Liver (tissue), 9 donors: ENCODE measurements around the gene PREP. TPM values are rescaled to one million over a fixed set of nuclear protein-coding genes. Genes with fewer than 3 reads are reported as not detected.

Experiments used
- DNase-seq: peaks from one replicate; pipeline ENCODE4 v3.0.0-alpha.2; 2017; ENCODE audit warnings: low spot score
- H3K27ac ChIP-seq, 2 donors: one replicate each; pipeline ENCODE4 v1.7.0; 2013; ENCODE audit warnings: inconsistent platforms in 2 of 2, low read length in 2 of 2, control low read depth in 1 of 2, low read depth in 1 of 2, mild to moderate bottlenecking in 1 of 2
- H3K27me3 ChIP-seq, 4 donors: one replicate each; pipeline versions ENCODE4 v1.6.1 to v1.7.0; 2013; ENCODE audit warnings: low read length in 3 of 4, inconsistent platforms in 1 of 4, mild to moderate bottlenecking in 1 of 4, moderate library complexity in 1 of 4; ENCODE audit not compliant: control insufficient read depth in 4 of 4, insufficient read depth in 4 of 4
- H3K36me3 ChIP-seq, 4 donors: one replicate each; pipeline versions ENCODE4 v1.6.1 to v1.7.0; 2013; ENCODE audit warnings: low read length in 3 of 4, mild to moderate bottlenecking in 3 of 4, low read depth in 1 of 4, moderate library complexity in 1 of 4; ENCODE audit not compliant: control insufficient read depth in 4 of 4, insufficient read depth in 3 of 4
- H3K4me1 ChIP-seq, 4 donors: one replicate each; pipeline versions ENCODE4 v1.6.1 to v1.7.0; 2013; ENCODE audit warnings: low read length in 3 of 4, mild to moderate bottlenecking in 3 of 4, moderate library complexity in 1 of 4; ENCODE audit not compliant: control insufficient read depth in 4 of 4, insufficient read depth in 4 of 4
- H3K4me3 ChIP-seq, 3 donors: one replicate each; pipeline versions ENCODE4 v1.6.1 to v1.7.0; 2013; ENCODE audit warnings: low read length in 3 of 3, control low read depth in 1 of 3, low read depth in 1 of 3, mild to moderate bottlenecking in 1 of 3
- H3K9ac ChIP-seq, 2 donors: one replicate each; pipeline ENCODE4 v1.7.0; 2013; ENCODE audit warnings: low read length in 2 of 2, mild to moderate bottlenecking in 2 of 2, moderate library complexity in 2 of 2, control low read depth in 1 of 2, low read depth in 1 of 2
- H3K9me3 ChIP-seq, 4 donors: one replicate each; pipeline versions ENCODE4 v1.6.1 to v1.7.0; 2013; ENCODE audit warnings: low read length in 3 of 4; ENCODE audit not compliant: control insufficient read depth in 4 of 4
- ATF3 ChIP-seq: IDR thresholded peaks from 2 replicates; pipeline ENCODE4 v1.6.1; 2016; ENCODE audit warnings: antibody characterized with exemption
- CTCF ChIP-seq: fragments of 150-350 bp; IDR thresholded peaks from 2 replicates; pipeline ENCODE4 v1.5.1; 2017; ENCODE audit warnings: improper control_type of control experiment, low read depth, low read length; ENCODE audit not compliant: missing input control
- EGR1 ChIP-seq, 2 donors: IDR thresholded peaks; 2 replicates each; pipeline ENCODE4 v1.6.1; 2016 to 2018; ENCODE audit warnings: antibody characterized with exemption in 2 of 2, low read depth in 2 of 2
- FOXA1 ChIP-seq: IDR thresholded peaks from 2 replicates; pipeline ENCODE4 v1.6.1; 2016; ENCODE audit warnings: antibody characterized with exemption
- FOXA2 ChIP-seq: IDR thresholded peaks from 2 replicates; pipeline ENCODE4 v1.6.1; 2016; ENCODE audit warnings: antibody characterized with exemption
- GABPA ChIP-seq, 2 donors: IDR thresholded peaks in 1 of 2; conservative IDR thresholded peaks in 1 of 2; 2 replicates each; pipeline ENCODE4 v1.6.1; 2016; ENCODE audit warnings: antibody characterized with exemption in 2 of 2, mild to moderate bottlenecking in 1 of 2, moderate library complexity in 1 of 2
- HNF4A ChIP-seq, 2 donors: conservative IDR thresholded peaks; 2 replicates each; pipeline ENCODE4 v1.6.1; 2016; ENCODE audit warnings: antibody characterized with exemption in 2 of 2, mild to moderate bottlenecking in 2 of 2
- HNF4G ChIP-seq: IDR thresholded peaks from 2 replicates; pipeline ENCODE4 v1.6.1; 2016; ENCODE audit warnings: antibody characterized with exemption
- JUND ChIP-seq, 2 donors: IDR thresholded peaks; 2 replicates each; pipeline ENCODE4 v1.6.1; 2016; ENCODE audit warnings: antibody characterized with exemption in 2 of 2
- MAX ChIP-seq: IDR thresholded peaks from 2 replicates; pipeline ENCODE4 v1.6.1; 2016; ENCODE audit warnings: antibody characterized with exemption
- NR2F2 ChIP-seq: IDR thresholded peaks from 2 replicates; pipeline ENCODE4 v1.6.1; 2016; ENCODE audit warnings: antibody characterized with exemption
- RAD21 ChIP-seq, 2 donors: IDR thresholded peaks; 2 replicates each; pipeline ENCODE4 v1.6.1; 2016; ENCODE audit warnings: antibody characterized with exemption in 2 of 2, mild to moderate bottlenecking in 2 of 2
- REST ChIP-seq: IDR thresholded peaks from 2 replicates; pipeline ENCODE4 v1.6.1; 2016; ENCODE audit warnings: antibody characterized with exemption, mild to moderate bottlenecking
- RXRA ChIP-seq, 2 donors: IDR thresholded peaks; 2 replicates each; pipeline ENCODE4 v1.6.1; 2017 to 2018; ENCODE audit warnings: antibody characterized with exemption in 2 of 2, mild to moderate bottlenecking in 1 of 2
- SP1 ChIP-seq: IDR thresholded peaks from 2 replicates; pipeline ENCODE4 v1.6.1; 2018; ENCODE audit warnings: antibody characterized with exemption, mild to moderate bottlenecking
- TAF1 ChIP-seq: conservative IDR thresholded peaks from 2 replicates; pipeline ENCODE4 v1.6.1; 2016; ENCODE audit warnings: antibody characterized with exemption, mild to moderate bottlenecking
- YY1 ChIP-seq: IDR thresholded peaks from 2 replicates; pipeline ENCODE4 v1.6.1; 2016; ENCODE audit warnings: antibody characterized with exemption, mild to moderate bottlenecking
- ZBTB33 ChIP-seq: IDR thresholded peaks from 2 replicates; pipeline ENCODE4 v1.6.1; 2016; ENCODE audit warnings: antibody characterized with exemption
- WGBS: extraction: QIAGEN DNeasy Blood & Tissue Kit; methylation state at CpG from one replicate; pipeline ENCODE4 v1.1.7; 2013; 5-methylcytosine and 5-hydroxymethylcytosine counted together
- polyA plus RNA-seq, 2 donors: library from polyadenylated mRNA; stranded (reverse) in 1 of 2; unstranded in 1 of 2; fragments of 200-250 nt in 1 of 2; fragments of >200 nt in 1 of 2; fragmentation: Nextera tagmentation in 1 of 2; extraction: Ambion mirVana in 1 of 2; gene quantifications; one replicate each; pipeline versions ENCODE4 v1.2.1 to v1.2.3, GENCODE V29; 2013 to 2015
- total RNA-seq, 2 donors: library from RNA; depleted of rRNA; stranded (reverse); fragments of >200 nt; gene quantifications; one replicate each; pipeline ENCODE4 v1.2.3, GENCODE V29; 2014
- donor health status: healthy.
- donor health status: healthy.
- donor health status: healthy.
- donor health status: healthy.
- donor health status: healthy.

The PREP gene
- total and polyA plus RNA-seq, 4 donors: 7.3 to 17.7 (median 13.0) TPM

- no peaks in the 10 kb centered on the region for H3K4me1 ChIP-seq
- DNase-seq: no peak
- TF ChIP-seq FOXA2 (no peak), ATF3 (no peak), REST (no peak), GABPA (IDR thresholded peaks at IDR 0.05 in 1 of 2, conservative IDR thresholded peaks at IDR 0.05 in 1 of 2) (no peak), RAD21 (IDR thresholded peaks at IDR 0.05) (no peak), YY1 (no peak), HNF4A (conservative IDR thresholded peaks at IDR 0.05) (no peak), NR2F2 (no peak), SP1 (no peak), EGR1 (IDR thresholded peaks at IDR 0.05; ENCODE audit: low read depth in 2 of 2) (no peak), TAF1 (no peak), JUND (IDR thresholded peaks at IDR 0.05) (no peak), HNF4G (no peak), CTCF (no peak), ZBTB33 (no peak), FOXA1 (no peak), RXRA (IDR thresholded peaks at IDR 0.05) (no peak), MAX (no peak)
- no peak overlapping the region for H3K4me3 ChIP-seq
- H3K27me3 ChIP-seq: no peaks in the 10 kb centered on the region
- H3K9ac ChIP-seq: no peak overlapping the region
- no peak overlapping the region for H3K27ac ChIP-seq
- 98% methylated on average over 6 of the region's 6 CpGs for WGBS
- H3K36me3 ChIP-seq: peaks cover 6 to 13% (median 11%) of the 10 kb centered on the region in 4 donors
- no peaks in the 10 kb centered on the region for H3K9me3 ChIP-seq
These were observed 11.2 kb downstream of the PREP start for GRCh38 chr6:105391705-105392104.
